GM19240 (cell line): ENCODE results near the gene PDE4D.
"Not testable (repeated sequence)": the region's sequence is repeated elsewhere in the genome, so short reads cannot be mapped to it uniquely, and the experiment has no call there.

ENCODE experiments used
- DNase-seq: peaks from one replicate; pipeline ENCODE4 v3.0.0; 2011; ENCODE audit warnings: low spot score; ENCODE audit not compliant: insufficient read length

Gene PDE4D

GRCh38 chr5:59800347-59800893 lies 93.1 kb downstream of the PDE4D start:
- DNase-seq = no peak

GRCh38 chr5:59799668-59800346 lies 93.7 kb downstream of the PDE4D start:
- DNase-seq = no peak

DNA sequence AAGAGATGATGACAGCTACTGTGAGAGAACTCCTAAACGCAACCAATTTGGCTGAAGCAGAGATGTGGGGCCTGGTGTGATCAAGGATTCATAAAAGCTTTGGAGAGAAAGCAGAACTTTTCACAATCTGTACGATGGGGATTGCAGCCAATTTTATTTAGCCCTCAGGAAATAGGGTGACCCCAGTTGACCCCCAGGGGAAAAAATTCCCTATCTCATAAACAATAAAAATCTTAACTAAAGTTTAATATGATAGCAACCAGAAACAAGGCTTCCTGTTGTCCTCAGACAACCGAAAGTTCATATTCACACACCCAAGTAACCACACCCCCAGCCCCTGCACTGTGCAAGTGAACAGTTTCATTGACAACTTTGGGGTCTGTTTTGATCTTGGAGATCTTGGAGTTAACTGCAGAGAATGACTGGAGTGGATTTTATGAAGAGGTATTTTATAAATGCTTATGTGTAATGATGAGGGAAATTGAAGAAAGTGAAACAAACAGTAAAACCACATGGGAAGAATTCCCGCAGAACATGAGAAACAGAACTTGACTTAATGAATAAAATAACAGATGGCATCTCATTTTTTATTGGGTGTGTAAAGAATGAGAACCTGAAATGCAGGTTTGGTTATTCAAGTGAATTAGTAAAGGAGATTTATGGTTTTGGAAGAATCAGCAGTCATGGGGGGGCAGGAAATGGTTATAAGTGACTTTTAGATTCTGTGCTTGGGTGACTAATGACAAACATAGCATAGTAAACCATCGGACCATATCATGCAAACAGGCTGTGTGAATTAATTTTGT lies 94.5 kb downstream of the PDE4D start:
- DNase-seq = no peak

- DNase-seq = no peak
These were observed 98.4 kb downstream of the PDE4D start for GRCh38 chr5:59795141-59795540.

GRCh38 chr5:59792983-59793585 lies 100.4 kb downstream of the PDE4D start:
- DNase-seq = no peak

- DNase-seq = no peak
These were observed 101.9 kb downstream of the PDE4D start for GRCh38 chr5:59791617-59792016.

- no peak for DNase-seq
These were observed 102.6 kb downstream of the PDE4D start for GRCh38 chr5:59790776-59791475.

DNA sequence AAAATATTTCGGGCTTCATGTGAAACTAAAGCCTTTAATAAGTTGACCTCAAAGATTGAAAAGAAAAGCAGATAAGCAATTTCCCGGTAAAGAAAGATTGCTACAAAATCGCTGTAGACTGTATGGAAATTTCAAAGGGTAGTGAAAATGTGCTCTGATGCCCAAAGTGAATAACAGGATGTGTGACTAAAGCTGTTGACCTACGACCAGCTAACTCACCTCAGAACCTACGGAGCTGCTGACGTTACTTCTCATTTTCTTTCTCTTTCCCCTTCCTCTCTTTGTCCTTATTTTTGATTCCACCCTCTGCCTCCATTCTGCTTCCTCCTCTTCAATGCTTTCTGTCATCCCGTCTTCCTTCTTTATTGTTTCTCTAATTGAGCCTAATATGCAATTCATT lies 103.2 kb downstream of the PDE4D start:
- DNase-seq = no peak

DNA sequence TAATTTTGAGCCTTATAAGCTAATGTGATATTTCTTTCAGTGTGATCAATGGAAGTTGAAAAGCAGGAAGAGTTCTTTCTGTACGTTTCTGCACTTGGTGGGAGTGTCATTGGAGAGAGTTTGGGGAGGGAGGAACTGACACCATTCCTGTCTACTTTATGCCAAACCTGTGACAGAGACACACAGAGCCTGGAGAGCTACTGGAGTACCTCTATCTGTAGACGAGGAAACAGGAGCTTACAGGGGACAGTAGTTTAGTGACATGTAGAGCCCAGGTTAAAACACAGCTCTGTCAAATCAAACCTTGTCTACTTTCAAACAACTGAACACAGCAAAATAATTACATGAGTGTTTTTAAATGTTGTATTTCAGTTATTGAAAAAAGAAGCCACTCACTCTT lies 103.6 kb downstream of the PDE4D start:
- no peak for DNase-seq

GRCh38 chr5:59789197-59789596 lies 104.3 kb downstream of the PDE4D start:
- DNase-seq = no peak

- DNase-seq = no peak
These were observed 107.2 kb downstream of the PDE4D start for GRCh38 chr5:59786334-59786805.

DNA sequence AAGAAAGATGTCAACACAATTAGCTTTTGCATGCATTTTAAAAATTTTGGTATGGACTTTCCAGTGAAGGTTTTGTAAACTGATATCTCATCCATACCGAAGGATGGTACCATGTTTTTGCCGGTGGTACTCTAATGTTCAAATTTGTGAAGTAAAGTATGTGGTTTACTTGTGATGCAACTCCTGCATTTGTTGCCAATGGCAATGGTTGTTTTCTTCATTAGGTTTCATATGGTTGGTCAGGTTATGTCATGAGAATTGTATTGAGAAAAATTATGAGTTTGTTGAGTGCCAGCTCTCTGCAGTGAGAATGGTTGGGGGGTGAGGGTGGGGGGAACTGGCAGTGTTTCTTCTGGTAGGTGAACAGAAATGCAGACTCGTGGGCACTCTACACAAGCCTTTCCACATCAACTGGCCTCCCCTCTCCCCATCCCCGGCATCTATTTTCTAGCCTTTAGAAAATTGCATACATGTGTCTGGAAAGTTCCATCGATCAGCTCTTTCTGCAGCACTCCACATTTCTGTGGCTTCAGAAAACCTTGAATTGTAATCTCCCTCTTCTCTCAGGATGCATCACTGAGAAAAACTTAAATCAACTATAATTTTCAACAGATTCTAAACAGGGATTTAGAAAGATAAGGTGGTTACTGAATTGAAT lies 107.7 kb downstream of the PDE4D start:
- no peak for DNase-seq

DNA sequence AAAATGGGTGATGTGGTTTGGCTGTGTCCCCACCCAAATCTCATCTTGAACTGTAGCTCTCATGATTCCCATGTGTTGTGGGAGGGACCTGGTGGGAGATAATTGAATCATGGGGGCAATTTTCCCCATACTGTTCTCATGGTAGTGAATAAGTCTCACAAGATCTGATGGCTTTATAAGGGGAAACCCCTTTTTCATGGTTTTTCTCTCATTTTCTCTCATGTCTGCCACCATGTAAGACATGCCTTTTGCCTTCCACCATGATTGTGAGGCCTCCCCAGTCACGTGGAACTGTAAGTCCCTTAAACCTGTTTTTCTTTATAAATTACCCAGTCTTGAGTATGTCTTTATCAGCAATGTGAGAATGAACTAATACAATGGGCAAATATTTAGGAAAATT lies 108.8 kb downstream of the PDE4D start:
- DNase-seq = not testable (repeated sequence)

- DNase-seq = no peak
These were observed 110.3 kb downstream of the PDE4D start for GRCh38 chr5:59783264-59783663.

DNA sequence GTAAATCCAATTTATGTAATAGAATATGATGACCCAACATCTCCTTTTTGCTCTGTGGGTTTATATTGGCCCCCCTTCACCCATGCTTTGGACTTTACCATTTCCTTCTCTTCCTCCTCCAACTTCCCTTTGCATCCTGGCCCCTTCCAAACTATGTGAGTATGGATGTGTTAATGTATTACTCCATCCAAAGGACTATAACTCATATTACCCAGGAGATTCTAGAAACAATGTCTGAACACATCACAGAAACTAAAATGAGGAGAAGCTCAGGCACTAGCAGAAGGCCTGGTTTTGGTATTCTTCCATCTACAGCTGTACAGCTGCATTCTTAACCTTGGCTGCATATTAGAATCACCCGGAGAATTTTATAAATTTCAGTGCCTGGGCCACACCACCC lies 110.7 kb downstream of the PDE4D start:
- no peak for DNase-seq

GRCh38 chr5:59779453-59779852 lies 114.1 kb downstream of the PDE4D start:
- DNase-seq = no peak

DNA sequence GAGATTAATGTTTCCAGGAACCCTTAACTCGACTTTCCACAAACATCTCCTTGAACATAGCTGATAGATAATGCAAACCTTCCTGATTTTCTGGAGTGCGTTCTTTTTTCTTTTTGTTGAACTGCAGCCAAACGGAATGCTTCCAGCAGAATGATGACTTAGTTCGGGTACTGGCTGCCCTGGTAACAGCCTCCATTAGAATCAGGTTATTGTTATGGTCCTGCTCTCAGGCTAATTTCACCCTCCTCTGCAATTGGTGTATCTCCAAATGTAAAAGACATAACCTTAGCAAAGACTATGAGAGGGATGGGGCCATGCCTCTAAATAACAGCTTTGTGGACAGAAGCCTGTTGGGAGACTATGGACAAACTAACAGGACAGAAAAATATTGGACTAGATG lies 116.5 kb downstream of the PDE4D start:
- DNase-seq = no peak

- no peak for DNase-seq
These were observed 120.2 kb downstream of the PDE4D start for GRCh38 chr5:59773294-59773693.

DNA sequence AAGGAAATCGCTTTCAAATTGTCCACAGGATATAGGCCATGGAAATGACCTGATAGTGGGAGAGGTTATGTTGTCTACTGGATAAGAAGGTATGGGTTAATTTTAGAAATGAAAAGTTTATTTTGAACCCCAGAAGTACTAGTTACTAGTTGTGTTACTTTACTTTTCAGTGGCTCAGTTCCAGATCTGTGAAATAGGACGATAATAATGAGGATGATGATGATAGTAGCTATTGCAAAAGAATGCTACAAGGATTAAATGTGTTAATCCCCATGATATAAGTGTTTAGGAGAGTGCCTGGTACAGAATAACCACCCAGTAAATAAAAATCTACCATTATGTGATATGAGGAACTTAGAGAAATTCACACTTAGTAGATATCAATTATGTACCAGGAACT lies 120.8 kb downstream of the PDE4D start:
- no peak for DNase-seq

DNA sequence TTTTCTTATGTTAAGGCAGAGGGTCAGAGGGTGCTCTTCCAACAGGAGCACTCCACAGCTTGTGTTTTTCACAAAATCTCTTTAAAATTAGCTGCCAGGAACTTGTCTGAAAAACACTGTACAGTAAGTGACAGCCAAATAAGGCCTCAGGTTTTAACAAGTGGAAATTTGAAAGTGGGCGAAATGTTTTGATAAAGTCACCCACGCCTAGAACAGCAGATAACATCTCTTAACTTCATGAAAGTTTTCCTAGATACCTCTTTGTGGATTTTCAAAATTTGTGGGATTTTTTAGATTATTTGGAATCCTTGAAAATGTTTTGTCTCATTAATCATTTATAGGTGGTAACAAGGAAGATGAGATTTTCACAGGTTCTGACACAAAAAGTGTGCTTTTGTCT lies 121.3 kb downstream of the PDE4D start:
- no peak for DNase-seq

DNA sequence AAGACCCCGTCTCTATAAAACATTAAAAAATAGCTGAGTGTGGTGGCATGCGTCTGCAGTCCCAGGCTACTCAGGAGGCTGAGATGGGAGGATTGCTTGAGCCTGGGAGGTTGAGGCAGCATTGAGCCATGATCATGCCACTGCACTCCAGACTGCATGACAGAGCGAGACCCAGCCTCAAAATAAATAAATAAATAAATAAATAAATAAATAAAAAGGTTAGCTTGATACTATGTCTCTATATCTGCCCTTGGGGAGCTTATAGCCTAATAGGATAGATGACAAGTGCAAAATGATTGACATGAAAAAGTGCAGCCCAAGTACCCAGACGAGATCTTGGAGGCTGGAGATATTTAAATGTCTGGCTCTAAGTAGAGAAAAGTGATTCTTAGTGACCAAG lies 122.6 kb downstream of the PDE4D start:
- no peak for DNase-seq
